PFSK-1 (cell line): Measurements from ENCODE around the gene SLC38A11.

Experiments
- FOXP2 ChIP-seq: optimal IDR thresholded peaks from 2 replicates; pipeline ENCODE3; 2011; ENCODE audit warnings: borderline replicate concordance, control low read depth, inconsistent platforms; ENCODE audit not compliant: insufficient read depth; ENCODE audit errors: extremely low read length, extremely low read depth
- POLR2AphosphoS5 ChIP-seq: IDR thresholded peaks from 2 replicates; pipeline ENCODE4 v1.6.1; 2012; ENCODE audit warnings: low read depth, mild to moderate bottlenecking, control low read depth, low read length, moderate library complexity
- SIN3A ChIP-seq: IDR thresholded peaks from 2 replicates; pipeline ENCODE4 v1.6.1; 2012; ENCODE audit warnings: mild to moderate bottlenecking, low read length, moderate library complexity, borderline replicate concordance; ENCODE audit not compliant: insufficient read depth
- TAF1 ChIP-seq: IDR thresholded peaks from 2 replicates; pipeline ENCODE4 v1.6.1; 2012; ENCODE audit warnings: low read length, control low read depth, borderline replicate concordance; ENCODE audit not compliant: insufficient read depth
- TF ChIP-seq, protein P1 (sequence below), 2 experiments: IDR thresholded peaks; 2 replicates each; pipeline versions ENCODE4 v1.6.1 to v1.8.0; 2011 to 2012; ENCODE audit warnings: low read depth in 2 of 2, low read length in 2 of 2, control low read depth in 1 of 2, inconsistent platforms in 1 of 2, mild to moderate bottlenecking in 1 of 2, moderate library complexity in 1 of 2; ENCODE audit not compliant: insufficient read depth in 1 of 2

The SLC38A11 gene

GRCh38 chr2:164976301-164976700 is 21.0 kb upstream of the SLC38A11 start:
- TF ChIP-seq SIN3A: no peak
- TF ChIP-seq, protein P1, sequence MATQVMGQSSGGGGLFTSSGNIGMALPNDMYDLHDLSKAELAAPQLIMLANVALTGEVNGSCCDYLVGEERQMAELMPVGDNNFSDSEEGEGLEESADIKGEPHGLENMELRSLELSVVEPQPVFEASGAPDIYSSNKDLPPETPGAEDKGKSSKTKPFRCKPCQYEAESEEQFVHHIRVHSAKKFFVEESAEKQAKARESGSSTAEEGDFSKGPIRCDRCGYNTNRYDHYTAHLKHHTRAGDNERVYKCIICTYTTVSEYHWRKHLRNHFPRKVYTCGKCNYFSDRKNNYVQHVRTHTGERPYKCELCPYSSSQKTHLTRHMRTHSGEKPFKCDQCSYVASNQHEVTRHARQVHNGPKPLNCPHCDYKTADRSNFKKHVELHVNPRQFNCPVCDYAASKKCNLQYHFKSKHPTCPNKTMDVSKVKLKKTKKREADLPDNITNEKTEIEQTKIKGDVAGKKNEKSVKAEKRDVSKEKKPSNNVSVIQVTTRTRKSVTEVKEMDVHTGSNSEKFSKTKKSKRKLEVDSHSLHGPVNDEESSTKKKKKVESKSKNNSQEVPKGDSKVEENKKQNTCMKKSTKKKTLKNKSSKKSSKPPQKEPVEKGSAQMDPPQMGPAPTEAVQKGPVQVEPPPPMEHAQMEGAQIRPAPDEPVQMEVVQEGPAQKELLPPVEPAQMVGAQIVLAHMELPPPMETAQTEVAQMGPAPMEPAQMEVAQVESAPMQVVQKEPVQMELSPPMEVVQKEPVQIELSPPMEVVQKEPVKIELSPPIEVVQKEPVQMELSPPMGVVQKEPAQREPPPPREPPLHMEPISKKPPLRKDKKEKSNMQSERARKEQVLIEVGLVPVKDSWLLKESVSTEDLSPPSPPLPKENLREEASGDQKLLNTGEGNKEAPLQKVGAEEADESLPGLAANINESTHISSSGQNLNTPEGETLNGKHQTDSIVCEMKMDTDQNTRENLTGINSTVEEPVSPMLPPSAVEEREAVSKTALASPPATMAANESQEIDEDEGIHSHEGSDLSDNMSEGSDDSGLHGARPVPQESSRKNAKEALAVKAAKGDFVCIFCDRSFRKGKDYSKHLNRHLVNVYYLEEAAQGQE (IDR thresholded peaks at IDR 0.05; ENCODE audit: insufficient read depth in 1 of 2, low read depth in 2 of 2, low read length in 2 of 2): no peak
- TF ChIP-seq POLR2AphosphoS5: no peak
- no peak for TF ChIP-seq TAF1
- no peak for TF ChIP-seq FOXP2

DNA sequence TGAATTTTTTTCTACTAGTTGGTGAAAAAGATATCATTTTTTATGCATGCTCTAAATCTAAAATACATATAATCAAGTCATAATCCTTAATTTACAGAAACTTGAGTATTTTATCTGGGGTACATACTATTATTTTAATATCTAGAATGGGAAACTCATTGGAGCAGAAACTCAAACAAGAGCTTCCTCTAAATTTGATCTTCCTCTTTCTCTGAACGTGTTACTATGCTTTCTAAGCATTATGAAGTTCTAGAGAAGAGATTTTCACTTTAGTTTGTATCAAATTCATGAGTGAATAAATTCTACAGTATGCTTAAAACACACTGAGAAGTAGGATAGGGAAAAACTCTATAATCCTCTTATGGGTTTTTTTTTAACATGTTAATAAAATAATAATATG is 20.6 kb upstream of the SLC38A11 start:
- TF ChIP-seq SIN3A (no peak), POLR2AphosphoS5 (no peak), FOXP2 (no peak), TAF1 (no peak)
- TF ChIP-seq, protein P1 (IDR thresholded peaks at IDR 0.05; ENCODE audit: insufficient read depth in 1 of 2, low read depth in 2 of 2, low read length in 2 of 2): no peak

DNA sequence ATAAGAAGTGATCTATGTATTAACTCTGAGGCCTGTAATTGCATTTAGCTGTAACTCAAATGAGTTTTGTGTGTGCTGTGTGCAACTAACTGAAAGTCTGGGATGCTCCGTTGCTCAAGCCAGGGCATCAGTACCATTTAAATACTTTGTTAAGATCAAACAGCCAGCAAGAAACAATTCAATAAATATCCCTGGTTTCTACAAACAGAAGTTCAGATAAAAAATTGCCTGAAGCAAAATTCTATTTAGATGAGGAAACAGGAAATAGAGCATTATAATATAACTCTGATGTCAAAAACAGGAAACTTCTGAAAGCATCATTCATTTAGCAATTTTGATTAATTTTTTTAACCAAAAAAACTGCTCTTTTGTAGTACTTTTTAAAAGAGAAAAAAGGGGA is 18.9 kb upstream of the SLC38A11 start:
- TF ChIP-seq TAF1: no peak
- TF ChIP-seq, protein P1 (IDR thresholded peaks at IDR 0.05; ENCODE audit: insufficient read depth in 1 of 2, low read depth in 2 of 2, low read length in 2 of 2): no peak
- TF ChIP-seq POLR2AphosphoS5: no peak
- TF ChIP-seq SIN3A: no peak
- TF ChIP-seq FOXP2: no peak

- TF ChIP-seq TAF1: no peak
- TF ChIP-seq POLR2AphosphoS5: no peak
- TF ChIP-seq, protein P1 (IDR thresholded peaks at IDR 0.05; ENCODE audit: insufficient read depth in 1 of 2, low read depth in 2 of 2, low read length in 2 of 2): no peak
- TF ChIP-seq FOXP2: no peak
Measured at GRCh38 chr2:164972216-164972615, 16.9 kb upstream of the SLC38A11 start.

DNA sequence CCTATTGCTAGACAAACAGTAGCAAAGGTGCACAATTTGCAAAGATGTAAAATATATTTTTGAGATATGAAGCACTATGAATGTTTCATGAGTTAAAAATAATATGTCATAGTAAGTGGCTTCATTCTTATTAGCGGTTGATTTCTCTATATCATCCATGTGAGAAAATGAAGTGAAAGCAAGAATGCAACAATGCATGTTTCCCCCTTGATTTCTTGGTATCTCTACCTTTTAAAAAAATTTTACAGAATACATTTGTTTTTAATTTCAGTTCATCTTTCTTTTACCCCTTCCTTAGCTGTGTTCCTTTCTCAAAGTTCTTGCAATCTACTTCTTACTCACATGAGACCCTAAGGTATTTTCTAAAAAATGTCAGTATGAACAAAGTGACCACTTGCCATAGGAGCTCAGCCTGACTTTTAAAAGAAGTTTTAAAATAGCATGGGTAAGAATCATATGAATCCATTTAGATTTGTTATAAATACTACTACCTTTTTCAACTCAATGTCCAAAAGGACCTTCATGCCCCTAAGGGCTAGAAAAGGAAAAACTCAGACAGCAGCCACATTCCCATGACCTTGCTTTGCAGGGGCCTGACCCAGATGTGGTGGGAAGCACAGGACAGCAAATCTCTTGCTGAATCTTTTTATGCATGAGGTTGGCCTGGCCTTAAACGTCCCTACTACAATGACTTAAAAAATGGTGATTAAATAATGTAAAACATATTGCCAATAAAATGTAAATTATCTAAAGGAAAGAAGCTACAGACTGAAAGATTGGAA is 14.8 kb upstream of the SLC38A11 start:
- TF ChIP-seq, protein P1 (IDR thresholded peaks at IDR 0.05; ENCODE audit: insufficient read depth in 1 of 2, low read depth in 2 of 2, low read length in 2 of 2): no peak
- no peak for TF ChIP-seq POLR2AphosphoS5
- no peak for TF ChIP-seq TAF1
- no peak for TF ChIP-seq SIN3A
